OCI-LY7 (cell line): ENCODE data around the gene GNPTG. TPM values are rescaled to one million over a fixed set of nuclear protein-coding genes. Genes with fewer than 3 reads are reported as not detected.

Experiments
- BruUV-seq: library from RNA; stranded (reverse); fragments of 400-500 nt; replicated peaks from 2 replicates; lab custom pipeline; 2021; lab: Mats Ljungman, UMichigan
- CTCF ChIA-PET: fragments of 300-600 bp; sonication (Branson Sonifier 250); formaldehyde crosslinking; loops from one replicate; lab custom pipeline; 2022; ENCODE audit warnings: antibody characterized with exemption; ENCODE audit not compliant: unreplicated experiment; lab: Charles Lee
- POLR2A ChIA-PET: fragments of 300-600 bp; sonication (Branson Sonifier 250); formaldehyde crosslinking; loops from one replicate; lab custom pipeline; 2022; ENCODE audit warnings: antibody characterized with exemption; lab: Charles Lee
- DNase-seq: peaks from one replicate; pipeline ENCODE4 v3.0.0-alpha.2; 2015; ENCODE audit warnings: low spot score
- H2AFZ ChIP-seq: fragments of 200-600 bp; sonication (generic), shearing (Covaris generic); 2 replicates; pipeline ENCODE4 v1.6.1; 2014; ENCODE audit warnings: mild to moderate bottlenecking, antibody characterized with exemption, low read length, moderate library complexity
- H3K27ac ChIP-seq: fragments of 200-600 bp; sonication (generic); 2 replicates; pipeline ENCODE4 v1.5.1; 2014; ENCODE audit warnings: mixed run types, low read depth, mild to moderate bottlenecking, moderate library complexity, low read length, inconsistent platforms; ENCODE audit not compliant: poor library complexity, severe bottlenecking
- H3K36me3 ChIP-seq: fragments of 200-600 bp; sonication (generic); 2 replicates; pipeline ENCODE4 v1.6.1; 2014; ENCODE audit warnings: mild to moderate bottlenecking, antibody characterized with exemption, low read length, moderate library complexity, mixed read lengths; ENCODE audit not compliant: insufficient read depth
- H3K4me1 ChIP-seq: fragments of 200-600 bp; sonication (generic); 2 replicates; pipeline ENCODE4 v1.5.1; 2014; ENCODE audit warnings: mild to moderate bottlenecking, low read length; ENCODE audit not compliant: insufficient read depth, poor library complexity, severe bottlenecking
- H3K4me2 ChIP-seq: fragments of 200-600 bp; sonication (generic); 2 replicates; pipeline ENCODE4 v1.6.1; 2014; ENCODE audit warnings: mild to moderate bottlenecking, low read length
- H3K4me3 ChIP-seq: fragments of 200-600 bp; sonication (generic); 2 replicates; pipeline ENCODE4 v1.5.1; 2014; ENCODE audit warnings: mild to moderate bottlenecking, low read depth, low read length; ENCODE audit not compliant: poor library complexity, severe bottlenecking
- H3K79me2 ChIP-seq: fragments of 200-600 bp; sonication (generic); 2 replicates; pipeline ENCODE4 v1.6.1; 2016; ENCODE audit warnings: low read depth, mild to moderate bottlenecking, low read length, moderate library complexity, mixed read lengths; ENCODE audit not compliant: insufficient read depth
- H3K9me2 ChIP-seq: fragments of 200-600 bp; sonication (generic); 2 replicates; pipeline ENCODE4 v1.6.1; 2016; ENCODE audit warnings: mild to moderate bottlenecking, low read length, mixed read lengths; ENCODE audit not compliant: insufficient read depth
- H3K9me3 ChIP-seq: fragments of 200-600 bp; sonication (generic); 2 replicates; pipeline ENCODE4 v1.6.1; 2014; ENCODE audit warnings: mild to moderate bottlenecking, mixed run types, low read length, mixed read lengths
- H4K20me1 ChIP-seq: fragments of 200-600 bp; sonication (generic); 2 replicates; pipeline ENCODE4 v1.6.1; 2014; ENCODE audit warnings: mild to moderate bottlenecking, antibody characterized with exemption, low read length, moderate library complexity, mixed read lengths; ENCODE audit not compliant: insufficient read depth
- EZH2phosphoT487 ChIP-seq: fragments of 200-600 bp; sonication (generic); IDR thresholded peaks from 2 replicates; pipeline ENCODE4 v1.6.1; 2018; ENCODE audit warnings: low read depth, borderline replicate concordance, mild to moderate bottlenecking, mixed run types, antibody characterized with exemption, low read length, moderate library complexity, mixed read lengths
- intact Hi-C: fragments of 100-400 bp; cut with micrococcal nuclease; formaldehyde crosslinking; loops from one replicate; pipeline ENCODE4 v1.10.0; 2022; ENCODE audit not compliant: unreplicated experiment
- total RNA-seq, 2 experiments: library from RNA; depleted of rRNA in 1 of 2; stranded (reverse); fragments of >200 nt in 1 of 2; shearing (Covaris generic) in 1 of 2; gene quantifications; 2 replicates each; pipeline ENCODE4 v1.2.3, GENCODE V29; 2014 to 2022
- TF ChIP-seq, protein P1 (sequence below): fragments of 200-600 bp; sonication (generic); conservative IDR thresholded peaks from 2 replicates; pipeline ENCODE4 v1.5.1; 2014; ENCODE audit warnings: mild to moderate bottlenecking, antibody characterized with exemption, low read length, moderate library complexity, mixed read lengths

Gene GNPTG
- total RNA-seq, 2 experiments from 2014 or later = 21.3 to 24.1 TPM

DNA sequence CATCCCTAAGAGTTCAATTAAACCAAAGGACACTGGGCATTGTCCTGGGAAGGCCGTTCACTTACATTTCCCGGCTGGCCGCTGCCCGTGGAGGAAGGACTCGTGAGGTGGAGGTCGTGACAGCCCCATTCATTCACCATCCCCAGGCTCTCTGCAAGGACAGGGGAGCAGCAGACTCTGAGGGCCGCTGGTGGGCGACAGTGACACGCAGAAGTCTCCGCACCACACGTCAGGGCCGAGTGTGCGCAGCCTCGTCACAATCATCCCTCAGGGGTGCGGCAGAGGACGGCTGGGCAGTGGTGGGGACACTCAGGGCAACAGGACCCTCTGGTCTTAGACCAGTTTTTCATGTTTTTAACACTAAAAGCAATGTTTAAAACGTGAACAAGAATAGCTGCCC lies 41.1 kb downstream of the GNPTG start:
- Histone ChIP-seq H3K27ac (no peak overlapping the region), H2AFZ (no peak overlapping the region), H4K20me1 (no peaks in the 10 kb centered on the region), H3K4me2 (no peak overlapping the region), H3K9me3 (no peaks in the 10 kb centered on the region), H3K9me2 (no peaks in the 10 kb centered on the region), H3K4me3 (no peak overlapping the region), H3K4me1 (no peaks in the 10 kb centered on the region), H3K36me3 (no peaks in the 10 kb centered on the region), H3K79me2 (no peaks in the 10 kb centered on the region)
- intact Hi-C loops = no loop called here
- BruUV-seq = no TSS peak
- no peak for DNase-seq
- TF ChIP-seq, protein P1, sequence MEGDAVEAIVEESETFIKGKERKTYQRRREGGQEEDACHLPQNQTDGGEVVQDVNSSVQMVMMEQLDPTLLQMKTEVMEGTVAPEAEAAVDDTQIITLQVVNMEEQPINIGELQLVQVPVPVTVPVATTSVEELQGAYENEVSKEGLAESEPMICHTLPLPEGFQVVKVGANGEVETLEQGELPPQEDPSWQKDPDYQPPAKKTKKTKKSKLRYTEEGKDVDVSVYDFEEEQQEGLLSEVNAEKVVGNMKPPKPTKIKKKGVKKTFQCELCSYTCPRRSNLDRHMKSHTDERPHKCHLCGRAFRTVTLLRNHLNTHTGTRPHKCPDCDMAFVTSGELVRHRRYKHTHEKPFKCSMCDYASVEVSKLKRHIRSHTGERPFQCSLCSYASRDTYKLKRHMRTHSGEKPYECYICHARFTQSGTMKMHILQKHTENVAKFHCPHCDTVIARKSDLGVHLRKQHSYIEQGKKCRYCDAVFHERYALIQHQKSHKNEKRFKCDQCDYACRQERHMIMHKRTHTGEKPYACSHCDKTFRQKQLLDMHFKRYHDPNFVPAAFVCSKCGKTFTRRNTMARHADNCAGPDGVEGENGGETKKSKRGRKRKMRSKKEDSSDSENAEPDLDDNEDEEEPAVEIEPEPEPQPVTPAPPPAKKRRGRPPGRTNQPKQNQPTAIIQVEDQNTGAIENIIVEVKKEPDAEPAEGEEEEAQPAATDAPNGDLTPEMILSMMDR = no peak
- TF ChIP-seq EZH2phosphoT487 = no peak
- ChIA-PET POLR2A (no interaction called here), CTCF (no interaction called here)

DNA sequence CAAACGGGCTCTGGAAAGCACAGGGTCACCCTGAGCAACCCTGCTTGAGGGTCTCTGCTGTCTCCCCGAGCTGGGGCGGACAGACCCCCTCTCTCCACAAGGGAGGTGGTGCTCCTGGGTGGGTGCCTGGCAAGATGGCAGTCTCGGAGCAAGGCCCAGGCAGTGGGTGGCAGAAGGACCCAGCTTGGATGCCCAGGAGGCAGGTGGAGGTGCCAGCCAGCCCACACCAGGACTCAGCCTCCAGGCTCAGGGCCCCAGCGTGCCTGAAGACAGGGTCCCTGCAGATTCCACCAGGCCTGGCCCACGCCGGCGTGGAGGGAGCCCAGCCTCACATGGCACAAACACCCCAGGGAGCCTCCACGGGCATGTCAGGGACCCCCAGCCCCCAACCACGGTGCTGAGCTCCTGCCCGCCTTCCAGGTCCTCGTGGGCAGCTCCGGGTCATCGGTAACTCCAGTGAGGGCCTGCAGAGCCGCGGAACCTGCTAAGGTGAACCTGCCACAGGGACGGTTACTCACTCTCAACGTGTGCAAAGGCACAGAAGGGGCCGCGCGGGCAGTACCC lies 42.0 kb downstream of the GNPTG start:
- Histone ChIP-seq H3K4me3 (no peak overlapping the region), H4K20me1 (no peaks in the 10 kb centered on the region), H3K4me2 (no peak overlapping the region), H3K79me2 (no peaks in the 10 kb centered on the region), H3K4me1 (no peaks in the 10 kb centered on the region), H3K27ac (no peak overlapping the region), H3K36me3 (no peaks in the 10 kb centered on the region), H3K9me2 (no peaks in the 10 kb centered on the region), H3K9me3 (no peaks in the 10 kb centered on the region), H2AFZ (no peak overlapping the region)
- CTCF ChIA-PET = no interaction called here
- TF ChIP-seq EZH2phosphoT487 = no peak
- TF ChIP-seq, protein P1 = no peak
- no TSS peak for BruUV-seq
- POLR2A ChIA-PET = no interaction called here
- intact Hi-C loops = no loop called here
- no peak for DNase-seq

DNA sequence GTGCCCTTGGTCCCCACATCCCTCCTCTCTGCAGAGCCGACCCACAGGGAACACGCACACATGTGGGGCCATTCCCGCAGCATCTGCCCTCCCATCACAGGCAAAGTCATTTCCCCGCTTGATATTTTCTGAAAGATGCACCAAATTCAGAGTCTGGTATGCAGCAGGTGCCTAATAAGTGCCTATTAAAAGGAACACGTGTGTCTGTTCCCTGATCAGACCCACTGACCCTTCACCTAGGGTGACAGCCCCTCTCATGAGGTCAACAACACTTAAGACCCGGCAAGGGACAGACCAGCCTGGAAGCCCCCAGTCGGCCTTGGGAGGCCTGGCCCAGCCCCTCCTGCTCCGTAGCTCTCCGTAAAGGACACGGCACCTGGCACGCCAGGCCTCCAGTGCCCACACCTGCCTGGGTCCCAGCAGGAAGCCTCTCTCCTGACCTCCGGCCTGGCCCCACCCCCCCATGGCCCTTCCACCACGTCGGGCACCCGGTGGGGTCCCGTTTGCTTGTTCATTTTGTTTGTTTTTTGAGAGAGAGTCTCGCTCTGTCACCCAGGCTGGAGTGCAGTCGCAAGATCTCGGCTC lies 42.7 kb downstream of the GNPTG start:
- ChIA-PET POLR2A (no interaction called here), CTCF (no interaction called here)
- Histone ChIP-seq H3K79me2 (no peaks in the 10 kb centered on the region), H4K20me1 (no peaks in the 10 kb centered on the region), H3K9me3 (no peaks in the 10 kb centered on the region), H3K4me2 (no peak overlapping the region), H2AFZ (no peak overlapping the region), H3K36me3 (no peaks in the 10 kb centered on the region), H3K27ac (no peak overlapping the region), H3K9me2 (no peaks in the 10 kb centered on the region), H3K4me3 (no peak overlapping the region), H3K4me1 (no peaks in the 10 kb centered on the region)
- no peak for DNase-seq
- TF ChIP-seq EZH2phosphoT487 = no peak
- TF ChIP-seq, protein P1 = no peak
- intact Hi-C loops = no loop called here
- no TSS peak for BruUV-seq
